PC-9 (cell line): Measurements from ENCODE around the gene ST8SIA2.

Experiments
- EZH2 ChIP-seq: fragments of 200-600 bp; sonication (generic); IDR thresholded peaks from 2 replicates; pipeline ENCODE4 v1.8.0; 2017; ENCODE audit warnings: antibody characterized with exemption, low read depth
- TF ChIP-seq, protein P1 (sequence below): fragments of 200-600 bp; sonication (generic); conservative IDR thresholded peaks from 2 replicates; pipeline ENCODE4 v1.6.1; 2017; ENCODE audit warnings: mixed run types, antibody characterized with exemption, mild to moderate bottlenecking, moderate library complexity

DNA sequence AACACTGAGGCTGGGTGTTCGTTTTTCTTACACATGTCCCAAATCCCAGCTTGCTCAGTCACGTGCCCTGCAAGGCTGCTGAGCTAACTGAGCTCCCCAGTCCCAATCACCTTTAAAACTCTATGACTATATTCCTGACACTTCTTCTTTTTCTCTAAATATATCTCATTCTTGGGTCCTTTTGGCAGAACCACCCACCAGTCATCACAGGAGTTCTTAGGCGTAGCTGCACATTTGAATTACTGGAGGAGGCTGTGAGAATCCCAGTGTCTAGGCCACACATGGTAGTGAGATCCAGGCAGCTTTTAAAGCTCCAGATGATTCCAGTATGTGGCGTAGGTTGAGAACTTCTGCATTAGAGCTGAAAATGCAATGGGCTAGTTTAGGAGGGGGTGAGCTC, 66.3 kb downstream of the ST8SIA2 start:
- TF ChIP-seq, protein P1, sequence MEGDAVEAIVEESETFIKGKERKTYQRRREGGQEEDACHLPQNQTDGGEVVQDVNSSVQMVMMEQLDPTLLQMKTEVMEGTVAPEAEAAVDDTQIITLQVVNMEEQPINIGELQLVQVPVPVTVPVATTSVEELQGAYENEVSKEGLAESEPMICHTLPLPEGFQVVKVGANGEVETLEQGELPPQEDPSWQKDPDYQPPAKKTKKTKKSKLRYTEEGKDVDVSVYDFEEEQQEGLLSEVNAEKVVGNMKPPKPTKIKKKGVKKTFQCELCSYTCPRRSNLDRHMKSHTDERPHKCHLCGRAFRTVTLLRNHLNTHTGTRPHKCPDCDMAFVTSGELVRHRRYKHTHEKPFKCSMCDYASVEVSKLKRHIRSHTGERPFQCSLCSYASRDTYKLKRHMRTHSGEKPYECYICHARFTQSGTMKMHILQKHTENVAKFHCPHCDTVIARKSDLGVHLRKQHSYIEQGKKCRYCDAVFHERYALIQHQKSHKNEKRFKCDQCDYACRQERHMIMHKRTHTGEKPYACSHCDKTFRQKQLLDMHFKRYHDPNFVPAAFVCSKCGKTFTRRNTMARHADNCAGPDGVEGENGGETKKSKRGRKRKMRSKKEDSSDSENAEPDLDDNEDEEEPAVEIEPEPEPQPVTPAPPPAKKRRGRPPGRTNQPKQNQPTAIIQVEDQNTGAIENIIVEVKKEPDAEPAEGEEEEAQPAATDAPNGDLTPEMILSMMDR = no peak
- TF ChIP-seq EZH2 = no peak
